OCI-LY7 (cell line): Measurements from ENCODE around the gene ATP5PD.

Experiments used
- EZH2phosphoT487 ChIP-seq: fragments of 200-600 bp; sonication (generic); IDR thresholded peaks from 2 replicates; pipeline ENCODE4 v1.6.1; 2018; ENCODE audit warnings: low read depth, borderline replicate concordance, mild to moderate bottlenecking, mixed run types, antibody characterized with exemption, low read length, moderate library complexity, mixed read lengths
- TF ChIP-seq, protein P1 (sequence below): fragments of 200-600 bp; sonication (generic); conservative IDR thresholded peaks from 2 replicates; pipeline ENCODE4 v1.5.1; 2014; ENCODE audit warnings: mild to moderate bottlenecking, antibody characterized with exemption, low read length, moderate library complexity, mixed read lengths

DNA sequence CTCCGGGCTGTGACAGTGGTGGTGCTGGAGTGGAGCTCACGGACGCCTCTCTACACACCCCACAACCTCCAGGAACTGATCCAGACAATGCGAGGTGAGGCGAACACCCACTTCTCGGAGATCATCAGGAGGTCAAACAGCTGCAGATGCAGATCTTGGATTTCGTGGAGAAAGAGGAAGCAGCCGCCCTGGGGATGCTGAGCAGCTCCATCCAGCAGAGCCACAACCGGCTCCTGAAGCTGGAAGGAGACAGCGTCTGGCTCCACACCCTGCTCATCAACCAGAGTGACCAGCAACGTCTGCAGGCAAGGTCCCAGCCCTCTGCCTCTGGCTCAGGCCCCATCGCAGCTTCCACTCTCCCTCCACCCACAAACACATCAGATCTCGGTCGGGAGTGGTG lies 27.8 kb upstream of the ATP5PD start:
- TF ChIP-seq, protein P1, sequence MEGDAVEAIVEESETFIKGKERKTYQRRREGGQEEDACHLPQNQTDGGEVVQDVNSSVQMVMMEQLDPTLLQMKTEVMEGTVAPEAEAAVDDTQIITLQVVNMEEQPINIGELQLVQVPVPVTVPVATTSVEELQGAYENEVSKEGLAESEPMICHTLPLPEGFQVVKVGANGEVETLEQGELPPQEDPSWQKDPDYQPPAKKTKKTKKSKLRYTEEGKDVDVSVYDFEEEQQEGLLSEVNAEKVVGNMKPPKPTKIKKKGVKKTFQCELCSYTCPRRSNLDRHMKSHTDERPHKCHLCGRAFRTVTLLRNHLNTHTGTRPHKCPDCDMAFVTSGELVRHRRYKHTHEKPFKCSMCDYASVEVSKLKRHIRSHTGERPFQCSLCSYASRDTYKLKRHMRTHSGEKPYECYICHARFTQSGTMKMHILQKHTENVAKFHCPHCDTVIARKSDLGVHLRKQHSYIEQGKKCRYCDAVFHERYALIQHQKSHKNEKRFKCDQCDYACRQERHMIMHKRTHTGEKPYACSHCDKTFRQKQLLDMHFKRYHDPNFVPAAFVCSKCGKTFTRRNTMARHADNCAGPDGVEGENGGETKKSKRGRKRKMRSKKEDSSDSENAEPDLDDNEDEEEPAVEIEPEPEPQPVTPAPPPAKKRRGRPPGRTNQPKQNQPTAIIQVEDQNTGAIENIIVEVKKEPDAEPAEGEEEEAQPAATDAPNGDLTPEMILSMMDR = no peak
- no peak for TF ChIP-seq EZH2phosphoT487
